Activated CD8-positive, alpha-beta T cell treated with anti-CD3 and anti-CD28 coated beads for 36 hours (primary cell): ENCODE data around the gene GRAMD1B. TPM values are rescaled to one million over a fixed set of nuclear protein-coding genes. Genes with fewer than 3 reads are reported as not detected.

Experiments
- ATAC-seq: fragments of 200-7000 bp; cut with Tn5 transposase; one replicate; pipeline ENCODE4 v1.10.0; 2021; ENCODE audit warnings: mild to moderate bottlenecking, moderate library complexity
- CTCF ChIA-PET: fragments of 350-600 bp; sonication (Branson Sonifier 250); formaldehyde crosslinking; loops from one replicate; lab custom pipeline; 2021; ENCODE audit warnings: antibody characterized with exemption; lab: Charles Lee
- POLR2A ChIA-PET: fragments of 350-600 bp; sonication (Branson Sonifier 250); formaldehyde crosslinking; loops from one replicate; lab custom pipeline; 2021; ENCODE audit warnings: antibody characterized with exemption; lab: Charles Lee
- DNase-seq: peaks from one replicate; pipeline ENCODE4 v3.0.0-alpha.2; 2020
- H3K27ac Mint-ChIP-seq: one replicate; pipeline ENCODE4 v1.8.0; 2021; ENCODE audit warnings: mild to moderate bottlenecking, mixed read lengths
- H3K27me3 Mint-ChIP-seq: one replicate; pipeline ENCODE4 v1.8.0; 2021; ENCODE audit warnings: mixed read lengths
- H3K36me3 Mint-ChIP-seq: one replicate; pipeline ENCODE4 v1.8.0; 2021; ENCODE audit warnings: low read depth, mixed read lengths
- H3K4me1 Mint-ChIP-seq: one replicate; pipeline ENCODE4 v1.8.0; 2021; ENCODE audit warnings: low read depth, mixed read lengths
- H3K4me3 Mint-ChIP-seq: one replicate; pipeline ENCODE4 v1.8.0; 2021; ENCODE audit warnings: mild to moderate bottlenecking, moderate library complexity, mixed read lengths
- H3K9me3 Mint-ChIP-seq: one replicate; pipeline ENCODE4 v1.8.0; 2021; ENCODE audit warnings: mixed read lengths
- intact Hi-C: fragments of 100-400 bp; cut with micrococcal nuclease; formaldehyde crosslinking; loops from one replicate; pipeline ENCODE4 v1.10.0; 2022
- total RNA-seq, 2 experiments: library from RNA; stranded (reverse); gene quantifications; one replicate each; pipeline ENCODE4 v1.2.3, GENCODE V29; 2021
- TF ChIP-seq, protein P1 (sequence below): fragments of 200-600 bp; IDR thresholded peaks from one replicate; pipeline ENCODE4 v1.8.0; 2022; ENCODE audit warnings: antibody characterized with exemption, mild to moderate bottlenecking

The GRAMD1B gene
- total RNA-seq, 2 experiments from 2014 or later, result 15.4 to 16.2 TPM

DNA sequence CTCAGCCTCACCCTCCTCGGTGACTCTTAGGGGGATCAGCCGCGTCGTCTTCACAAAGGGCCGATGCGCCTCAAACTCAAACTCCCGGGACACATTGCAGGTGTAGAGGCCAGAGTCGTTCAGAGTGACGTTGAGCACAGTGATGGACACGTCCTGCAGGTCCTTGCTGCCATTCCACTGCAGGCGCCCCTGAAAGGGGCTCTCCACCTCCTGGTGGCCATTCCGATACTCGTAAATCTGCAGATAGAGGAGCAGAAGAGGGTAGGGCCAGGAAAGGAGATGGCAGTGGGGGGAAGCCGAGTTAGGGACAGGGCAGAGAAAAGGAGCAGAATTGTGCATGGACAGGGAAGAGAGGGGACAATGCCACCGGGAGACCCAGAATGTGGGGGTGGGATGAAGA is 212.4 kb downstream of the GRAMD1B start:
- Mint-ChIP-seq H3K4me3 (no peak overlapping the region), H3K27me3 (peaks cover 26% of the 10 kb centered on the region), H3K27ac (no peak overlapping the region), H3K36me3 (no peaks in the 10 kb centered on the region), H3K9me3 (no peaks in the 10 kb centered on the region), H3K4me1 (peaks cover 1% of the 10 kb centered on the region)
- intact Hi-C loops, result no loop called here
- no peak for ATAC-seq
- CTCF ChIA-PET, result interaction anchor here (0.9 to 10.1 kb wide), 5 partner anchors 9 to 66 kb away, joined by 3 to 196 read pairs (median 3); partner anchors contain the start of gene SCN3B
- POLR2A ChIA-PET, result no interaction called here
- TF ChIP-seq, protein P1, sequence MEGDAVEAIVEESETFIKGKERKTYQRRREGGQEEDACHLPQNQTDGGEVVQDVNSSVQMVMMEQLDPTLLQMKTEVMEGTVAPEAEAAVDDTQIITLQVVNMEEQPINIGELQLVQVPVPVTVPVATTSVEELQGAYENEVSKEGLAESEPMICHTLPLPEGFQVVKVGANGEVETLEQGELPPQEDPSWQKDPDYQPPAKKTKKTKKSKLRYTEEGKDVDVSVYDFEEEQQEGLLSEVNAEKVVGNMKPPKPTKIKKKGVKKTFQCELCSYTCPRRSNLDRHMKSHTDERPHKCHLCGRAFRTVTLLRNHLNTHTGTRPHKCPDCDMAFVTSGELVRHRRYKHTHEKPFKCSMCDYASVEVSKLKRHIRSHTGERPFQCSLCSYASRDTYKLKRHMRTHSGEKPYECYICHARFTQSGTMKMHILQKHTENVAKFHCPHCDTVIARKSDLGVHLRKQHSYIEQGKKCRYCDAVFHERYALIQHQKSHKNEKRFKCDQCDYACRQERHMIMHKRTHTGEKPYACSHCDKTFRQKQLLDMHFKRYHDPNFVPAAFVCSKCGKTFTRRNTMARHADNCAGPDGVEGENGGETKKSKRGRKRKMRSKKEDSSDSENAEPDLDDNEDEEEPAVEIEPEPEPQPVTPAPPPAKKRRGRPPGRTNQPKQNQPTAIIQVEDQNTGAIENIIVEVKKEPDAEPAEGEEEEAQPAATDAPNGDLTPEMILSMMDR, result no peak
- DNase-seq, result no peak

DNA sequence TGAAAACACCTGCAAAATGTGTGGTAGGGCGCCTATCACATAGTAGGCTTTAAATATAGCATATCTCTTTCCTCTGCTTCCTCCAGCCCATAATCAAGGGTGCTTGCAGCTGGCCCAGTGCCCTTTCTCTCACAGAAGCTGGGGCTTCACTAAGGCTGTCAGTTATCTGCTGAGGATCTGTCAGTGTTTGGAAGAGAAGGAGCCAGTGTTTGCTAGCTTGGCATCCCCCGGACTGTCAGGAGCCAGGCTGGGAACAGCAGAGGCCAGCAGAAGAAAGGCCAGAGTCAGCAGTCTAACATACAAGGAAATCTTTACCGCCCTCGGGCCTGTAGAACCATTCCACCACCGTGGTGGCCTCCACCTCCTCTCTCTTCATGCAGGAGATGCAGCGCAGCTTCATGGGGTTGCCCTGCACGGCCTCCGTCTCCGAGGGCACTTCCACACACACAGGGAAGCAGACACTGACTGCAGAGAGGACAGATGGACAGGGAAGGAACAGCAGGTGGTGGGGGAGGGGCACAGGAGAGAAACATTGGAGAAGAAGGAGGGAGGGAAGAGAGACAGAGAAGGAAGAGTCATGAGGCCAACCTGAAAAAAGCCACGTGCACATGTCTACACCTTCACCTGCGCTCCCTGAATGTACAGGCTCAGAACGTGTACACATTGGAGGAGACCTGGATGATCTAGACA is 215.4 kb downstream of the GRAMD1B start:
- ChIA-PET POLR2A (interaction anchor here (1.1 kb wide), 1 partner anchor 89 kb away, joined by 3 read pairs; no protein-coding TSS in a partner anchor), CTCF (interaction anchor here (6.4 kb wide), 1 partner anchor 63 kb away, joined by 83 read pairs; no protein-coding TSS in a partner anchor)

DNA sequence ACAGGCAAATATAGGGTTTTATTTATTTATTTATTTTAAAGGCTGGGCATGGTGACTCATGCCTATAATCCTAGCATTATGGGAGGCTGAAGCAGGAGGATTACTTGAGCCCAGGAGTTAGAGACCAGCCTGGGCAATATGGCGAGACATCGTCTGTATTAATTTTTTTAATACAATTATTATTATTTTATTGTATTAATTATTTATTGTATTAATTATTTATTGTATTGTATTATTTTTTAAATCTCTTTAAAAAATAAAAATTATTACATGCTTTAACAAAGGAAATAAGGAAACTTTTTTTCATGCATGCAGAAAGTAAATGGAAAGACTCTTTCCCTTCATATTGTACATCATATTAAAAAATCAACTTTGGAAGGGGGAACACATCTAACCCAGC is 220.8 kb downstream of the GRAMD1B start:
- intact Hi-C loops, result no loop called here
- DNase-seq (no peak), ATAC-seq (no peak)
- TF ChIP-seq, protein P1, result no peak
- no peaks in the 10 kb centered on the region for H3K36me3 Mint-ChIP-seq
- peaks cover 48% of the 10 kb centered on the region for H3K27me3 Mint-ChIP-seq
- no peak overlapping the region for H3K4me3 Mint-ChIP-seq
- H3K9me3 Mint-ChIP-seq, result no peaks in the 10 kb centered on the region
- H3K27ac Mint-ChIP-seq, result no peak overlapping the region
- POLR2A ChIA-PET, result no interaction called here
- CTCF ChIA-PET, result interaction anchor here (1.2 to 4.3 kb wide), 4 partner anchors 9 to 56 kb away, joined by 3 to 19 read pairs (median 5); no protein-coding TSS in a partner anchor
- peaks cover 4% of the 10 kb centered on the region for H3K4me1 Mint-ChIP-seq

More for the DNA sequence above, 215.4 kb downstream of the GRAMD1B start:
- H3K36me3 Mint-ChIP-seq, result no peaks in the 10 kb centered on the region
- no peak overlapping the region for H3K4me3 Mint-ChIP-seq
- no peaks in the 10 kb centered on the region for H3K9me3 Mint-ChIP-seq
- H3K27ac Mint-ChIP-seq, result no peak overlapping the region
- no peak for ATAC-seq
- TF ChIP-seq, protein P1, result no peak
- peaks cover 1% of the 10 kb centered on the region for H3K4me1 Mint-ChIP-seq
- DNase-seq, result no peak
- peaks cover 15% of the 10 kb centered on the region for H3K27me3 Mint-ChIP-seq
- intact Hi-C loops, result no loop called here

DNA sequence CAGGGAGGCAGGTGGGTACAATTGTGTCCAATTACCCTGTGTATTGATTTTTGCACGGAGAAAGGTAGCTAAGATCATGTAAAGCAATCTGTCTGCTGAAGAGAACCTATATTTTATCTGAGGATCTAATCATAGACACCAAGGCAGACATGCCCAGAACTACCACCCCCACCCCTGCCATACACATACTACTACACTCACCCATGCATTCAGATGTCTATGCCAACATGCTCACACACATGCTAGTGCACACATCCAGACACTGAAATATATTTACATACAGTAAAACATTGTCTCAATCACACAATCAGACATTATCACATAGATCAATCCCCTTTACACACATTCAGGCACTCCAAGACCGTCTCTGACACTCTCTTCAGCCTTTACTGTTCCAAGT is 222.5 kb downstream of the GRAMD1B start:
- no peak for ATAC-seq
- H3K27ac Mint-ChIP-seq, result no peak overlapping the region
- no peak for DNase-seq
- peaks cover 4% of the 10 kb centered on the region for H3K4me1 Mint-ChIP-seq
- CTCF ChIA-PET, result interaction anchor here (2.3 to 4.3 kb wide), 3 partner anchors 12 to 58 kb away, joined by 6 to 19 read pairs (median 14); no protein-coding TSS in a partner anchor
- POLR2A ChIA-PET, result no interaction called here
- TF ChIP-seq, protein P1, result no peak
- intact Hi-C loops, result no loop called here
- peaks cover 44% of the 10 kb centered on the region for H3K27me3 Mint-ChIP-seq
- no peak overlapping the region for H3K4me3 Mint-ChIP-seq
- no peaks in the 10 kb centered on the region for H3K9me3 Mint-ChIP-seq
- H3K36me3 Mint-ChIP-seq, result no peaks in the 10 kb centered on the region

DNA sequence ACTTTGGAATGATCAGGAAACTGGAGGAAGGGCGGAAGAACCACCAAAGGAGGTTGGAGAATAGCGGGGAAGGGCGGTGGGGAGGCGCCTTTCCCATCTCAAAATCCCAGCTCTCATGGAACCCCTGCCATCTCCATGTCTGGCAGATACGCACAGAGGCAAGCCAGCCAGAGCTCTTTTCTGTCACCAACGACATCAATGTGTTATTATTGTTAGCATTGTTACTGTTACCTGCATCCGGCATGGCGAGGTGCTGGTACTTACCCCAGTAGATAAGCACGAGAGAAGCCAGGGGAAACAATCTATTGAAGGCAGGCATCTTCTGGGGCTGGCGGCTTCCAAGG is 223.4 kb downstream of the GRAMD1B start:
- Mint-ChIP-seq H3K27ac (no peak overlapping the region), H3K36me3 (no peaks in the 10 kb centered on the region), H3K4me1 (peaks cover 4% of the 10 kb centered on the region), H3K4me3 (peak overlapping the region; percentile 35), H3K9me3 (no peaks in the 10 kb centered on the region), H3K27me3 (peaks cover 44% of the 10 kb centered on the region)
- intact Hi-C loops, result no loop called here
- DNase-seq, result no peak
- CTCF ChIA-PET, result interaction anchor here (2.3 to 4.3 kb wide), 4 partner anchors 11 to 57 kb away, joined by 6 to 19 read pairs (median 14); no protein-coding TSS in a partner anchor
- POLR2A ChIA-PET, result no interaction called here
- ATAC-seq, result no peak
- TF ChIP-seq, protein P1, result no peak
